Endothelial cell of umbilical vein (primary cell): ENCODE measurements around the gene NPC1L1. TPM values are rescaled to one million over a fixed set of nuclear protein-coding genes. Genes with fewer than 3 reads are reported as not detected.

ENCODE experiments used
- BruUV-seq: library from RNA; stranded (reverse); fragments of 400-500 nt; replicated peaks from 2 replicates; lab custom pipeline; 2021; lab: Mats Ljungman, UMichigan
- CTCF ChIA-PET: fragments of 300-600, 350-600 bp; sonication (Branson Sonifier 250); formaldehyde crosslinking; loops from one replicate; lab custom pipeline; 2021; ENCODE audit warnings: antibody characterized with exemption, inconsistent platforms; lab: Charles Lee
- POLR2A ChIA-PET: fragments of 300-600, 350-600 bp; sonication (Branson Sonifier 250); formaldehyde crosslinking; loops from one replicate; lab custom pipeline; 2021; ENCODE audit warnings: antibody characterized with exemption, inconsistent platforms; lab: Charles Lee
- DNase-seq: peaks from one replicate; pipeline ENCODE4 v3.0.0-alpha.2; 2011; ENCODE audit warnings: low read depth, low spot score
- FAIRE-seq: peaks from 2 replicates; lab custom pipeline; 2011; peaks lifted over from hg19 to GRCh38; lab: Jason Lieb, UNC
- H2AFZ ChIP-seq: 2 replicates; pipeline ENCODE4 v1.6.0; 2012; ENCODE audit warnings: low read depth, low read length, control low read depth, inconsistent platforms
- H3K27ac ChIP-seq: 2 replicates; pipeline ENCODE4 v1.5.1; 2011; ENCODE audit warnings: low read depth, mild to moderate bottlenecking, control low read depth, low read length, moderate library complexity; ENCODE audit not compliant: insufficient read depth
- H3K27me3 ChIP-seq, 2 experiments: 2 replicates each; pipeline versions ENCODE4 v1.6.0 to v1.6.1; 2011; ENCODE audit warnings: low read length in 2 of 2, mixed read lengths in 1 of 2; ENCODE audit not compliant: control insufficient read depth in 2 of 2, insufficient read depth in 2 of 2
- H3K36me3 ChIP-seq, 2 experiments: 2 replicates in 1 of 2; 3 replicates in 1 of 2; pipeline ENCODE4 v1.5.1; 2011; ENCODE audit warnings: low read length in 2 of 2, mild to moderate bottlenecking in 1 of 2, moderate library complexity in 1 of 2; ENCODE audit not compliant: control insufficient read depth in 2 of 2, insufficient read depth in 2 of 2; ENCODE audit errors: extremely low read depth in 1 of 2
- H3K4me1 ChIP-seq: 3 replicates; pipeline ENCODE4 v1.5.1; 2011; ENCODE audit warnings: mild to moderate bottlenecking, low read length; ENCODE audit not compliant: control insufficient read depth, insufficient read depth; ENCODE audit errors: extremely low read depth
- H3K4me2 ChIP-seq: 2 replicates; pipeline ENCODE4 v1.6.1; 2011; ENCODE audit warnings: low read length, control low read depth, mixed read lengths; ENCODE audit not compliant: insufficient read depth
- H3K4me3 ChIP-seq, 3 experiments: fragments of 200-600 bp in 1 of 3; sonication (generic), shearing (Covaris generic) in 1 of 3; replicated peaks in 1 of 3; 2 replicates each; pipeline ENCODE4 v1.5.1; 2011 to 2016; ENCODE audit warnings: control low read depth in 3 of 3, low read length in 3 of 3, mild to moderate bottlenecking in 2 of 3, inconsistent platforms in 1 of 3, low read depth in 1 of 3, moderate library complexity in 1 of 3; ENCODE audit not compliant: insufficient read depth in 1 of 3
- H3K79me2 ChIP-seq: 2 replicates; pipeline ENCODE4 v1.6.0; 2012; ENCODE audit warnings: low read length, inconsistent platforms; ENCODE audit not compliant: control insufficient read depth, insufficient read depth
- H3K9ac ChIP-seq: replicated peaks from 2 replicates; pipeline ENCODE3; 2011; ENCODE audit warnings: low read length, control low read depth; ENCODE audit not compliant: insufficient read depth; ENCODE audit errors: extremely low read depth
- H3K9me1 ChIP-seq: replicated peaks from 3 replicates; pipeline ENCODE4 v1.6.0; 2011; ENCODE audit warnings: mild to moderate bottlenecking, low read length; ENCODE audit not compliant: control insufficient read depth, insufficient read depth; ENCODE audit errors: extremely low read depth
- H3K9me3 ChIP-seq: replicated peaks from 2 replicates; pipeline ENCODE4 v1.5.1; 2012; ENCODE audit warnings: low read length, inconsistent platforms; ENCODE audit not compliant: control insufficient read depth, insufficient read depth
- H4K20me1 ChIP-seq: replicated peaks from 2 replicates; pipeline ENCODE3; 2011; ENCODE audit warnings: mild to moderate bottlenecking, low read length; ENCODE audit not compliant: control insufficient read depth, insufficient read depth; ENCODE audit errors: extremely low read depth
- EZH2 ChIP-seq: IDR thresholded peaks from 2 replicates; pipeline ENCODE4 v1.6.1; 2012; ENCODE audit warnings: borderline replicate concordance, low read depth, mild to moderate bottlenecking, moderate library complexity, low read length, inconsistent platforms; ENCODE audit not compliant: severe bottlenecking
- FOS ChIP-seq: IDR thresholded peaks from 2 replicates; pipeline ENCODE4 v1.6.1; 2011; ENCODE audit warnings: mild to moderate bottlenecking, low read length, moderate library complexity, borderline replicate concordance; ENCODE audit not compliant: insufficient read depth
- GATA2 ChIP-seq: IDR thresholded peaks from 2 replicates; pipeline ENCODE4 v1.7.0; 2011; ENCODE audit warnings: low read depth, mild to moderate bottlenecking, moderate library complexity, mixed read lengths, low read length; ENCODE audit not compliant: insufficient read length, insufficient read depth
- JUN ChIP-seq: IDR thresholded peaks from 2 replicates; pipeline ENCODE4 v1.6.1; 2011; ENCODE audit warnings: borderline replicate concordance, low read depth; ENCODE audit not compliant: insufficient read length, insufficient read depth
- POLR2A ChIP-seq: IDR thresholded peaks from 2 replicates; pipeline ENCODE4 v1.6.1; 2012; ENCODE audit warnings: low read depth, mild to moderate bottlenecking, control low read depth, low read length
- POLR2AphosphoS5 ChIP-seq: IDR thresholded peaks from 2 replicates; pipeline ENCODE4 v1.6.1; 2012; ENCODE audit warnings: low read depth, mild to moderate bottlenecking, control low read depth, low read length, moderate library complexity; ENCODE audit not compliant: insufficient read depth
- dilution Hi-C: fragments of 300-500 bp; cut with MboI; formaldehyde crosslinking; loops from one replicate; pipeline ENCODE4 v1.15.0; 2019; ENCODE audit warnings: low sequenced_read_pairs; ENCODE audit not compliant: extremely low pct_ligation_motif_present
- intact Hi-C: fragments of 100-400 bp; cut with micrococcal nuclease; formaldehyde crosslinking; loops from one replicate; pipeline ENCODE4 v1.10.0; 2022
- polyA plus RNA-seq, 4 experiments: library from polyadenylated mRNA; depleted of rRNA in 3 of 4; stranded (reverse) in 3 of 4; unstranded in 1 of 4; fragments of >200 nt; gene quantifications; 2 replicates each; pipeline versions ENCODE4 v1.2.1 to v1.2.3, GENCODE V29; 2011 to 2012; ENCODE audit warnings: missing spikeins in 1 of 4
- total RNA-seq: library from RNA; stranded (reverse); gene quantifications from 2 replicates; pipeline ENCODE4 v1.2.3, GENCODE V29; 2021
- TF ChIP-seq, protein P1 (sequence below): IDR thresholded peaks from 2 replicates; pipeline ENCODE4 v1.6.1; 2011; ENCODE audit not compliant: insufficient read depth, insufficient read length

NPC1L1 gene
- total and polyA plus RNA-seq, 2 donors (not counting 3 experiments of a cell fraction or from before 2014, with no cell fraction given): not detected

DNA sequence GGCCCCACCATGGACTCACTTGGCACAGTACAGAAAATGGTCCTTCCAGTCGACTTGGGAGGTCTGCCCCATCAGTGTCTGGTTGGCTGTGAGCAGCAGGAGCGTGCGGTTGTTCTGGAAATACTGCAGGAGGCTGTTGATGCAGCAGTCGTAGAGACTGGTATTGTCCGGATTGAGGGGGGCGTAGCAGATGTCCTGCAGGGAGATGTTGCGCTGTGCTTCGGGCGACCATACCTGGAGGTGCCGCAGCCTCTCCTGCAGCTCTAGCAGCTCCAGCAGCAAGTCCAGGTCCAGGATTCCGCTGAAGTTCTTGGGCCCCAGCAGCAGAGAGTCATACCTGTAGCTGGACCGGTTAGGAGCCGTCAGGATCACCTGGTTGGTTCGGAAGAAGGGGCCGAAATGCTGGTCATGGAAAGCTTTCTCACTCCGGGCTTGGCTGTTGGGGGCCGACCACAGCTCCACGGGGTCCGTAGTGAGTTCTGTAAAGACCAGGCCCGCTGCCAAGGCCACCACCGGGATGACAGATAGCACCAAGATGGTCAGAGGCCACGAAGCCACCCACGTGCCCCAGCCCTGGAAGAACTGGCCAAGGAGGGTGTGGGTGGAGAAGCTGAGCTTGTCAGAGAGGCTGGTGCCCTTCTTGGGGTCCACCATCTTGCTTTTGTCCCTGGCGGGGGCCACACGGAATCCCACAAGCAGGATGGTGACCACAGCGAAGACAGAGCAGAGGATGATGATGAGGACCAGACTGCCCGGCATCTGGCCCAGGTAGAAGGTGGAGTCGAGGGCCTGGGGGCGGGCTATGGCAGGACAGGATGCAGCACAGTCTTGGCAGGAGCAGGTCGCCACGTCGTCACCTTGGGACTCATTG is 2.1 kb downstream of the NPC1L1 start:
- no peaks in the 10 kb centered on the region for H4K20me1 ChIP-seq
- FAIRE-seq (no peak), DNase-seq (no peak)
- dilution Hi-C loops (no loop called here), intact Hi-C loops (no loop called here)
- H3K27me3 ChIP-seq: no peaks in the 10 kb centered on the region
- no peak overlapping the region for H3K9ac ChIP-seq
- TF ChIP-seq EZH2 (no peak), POLR2AphosphoS5 (no peak), POLR2A (no peak), FOS (no peak), JUN (no peak), GATA2 (no peak)
- TF ChIP-seq, protein P1, sequence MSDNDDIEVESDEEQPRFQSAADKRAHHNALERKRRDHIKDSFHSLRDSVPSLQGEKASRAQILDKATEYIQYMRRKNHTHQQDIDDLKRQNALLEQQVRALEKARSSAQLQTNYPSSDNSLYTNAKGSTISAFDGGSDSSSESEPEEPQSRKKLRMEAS: no peak
- H3K9me3 ChIP-seq: no peaks in the 10 kb centered on the region
- no peak overlapping the region for H3K4me2 ChIP-seq
- H3K4me1 ChIP-seq: no peaks in the 10 kb centered on the region
- POLR2A ChIA-PET: no interaction called here
- H3K4me3 ChIP-seq: no peak overlapping the region
- H2AFZ ChIP-seq: no peak overlapping the region
- CTCF ChIA-PET: no interaction called here
- no peaks in the 10 kb centered on the region for H3K9me1 ChIP-seq
- H3K36me3 ChIP-seq: no peaks in the 10 kb centered on the region
- no peak overlapping the region for H3K27ac ChIP-seq
- BruUV-seq: no TSS peak
- H3K79me2 ChIP-seq: no peaks in the 10 kb centered on the region
